Osteocyte (in vitro differentiated cells): ENCODE measurements around the gene FAM98C. TPM values are rescaled to one million over a fixed set of nuclear protein-coding genes. Genes with fewer than 3 reads are reported as not detected.

Source experiments
- DNase-seq: peaks from one replicate; pipeline ENCODE4 v3.0.0; 2021; ENCODE audit warnings: mixed read lengths; ENCODE audit not compliant: unreplicated experiment; ENCODE audit errors: extremely low spot score
- H3K27ac Mint-ChIP-seq: one replicate; pipeline ENCODE4 v1.8.0; 2021; ENCODE audit warnings: mild to moderate bottlenecking, mixed read lengths; ENCODE audit not compliant: unreplicated experiment
- H3K27me3 Mint-ChIP-seq: one replicate; pipeline ENCODE4 v1.8.0; 2021; ENCODE audit warnings: mixed read lengths; ENCODE audit not compliant: unreplicated experiment
- H3K36me3 Mint-ChIP-seq: one replicate; pipeline ENCODE4 v1.8.0; 2021; ENCODE audit warnings: mixed read lengths; ENCODE audit not compliant: unreplicated experiment
- H3K4me1 Mint-ChIP-seq: one replicate; pipeline ENCODE4 v1.8.0; 2021; ENCODE audit warnings: mixed read lengths; ENCODE audit not compliant: unreplicated experiment
- H3K4me3 Mint-ChIP-seq: one replicate; pipeline ENCODE4 v1.8.0; 2021; ENCODE audit warnings: mild to moderate bottlenecking, moderate library complexity, mixed read lengths; ENCODE audit not compliant: unreplicated experiment
- H3K9me3 Mint-ChIP-seq: one replicate; pipeline ENCODE4 v1.8.0; 2021; ENCODE audit warnings: mixed read lengths; ENCODE audit not compliant: unreplicated experiment
- CTCF ChIP-seq: fragments of 200-600 bp; sonication (generic); IDR thresholded peaks from 2 replicates; pipeline ENCODE4 v1.5.0; 2021; ENCODE audit warnings: antibody characterized with exemption, mild to moderate bottlenecking, moderate library complexity
- total RNA-seq: library from RNA; stranded (reverse); gene quantifications from 2 replicates; pipeline ENCODE4 v1.2.1, GENCODE V29; 2021

Gene FAM98C
- total RNA-seq, 1 donor from 2014 or later, result 19.4 TPM

- Mint-ChIP-seq H3K9me3 (no peaks in the 10 kb centered on the region), H3K4me3 (no peak overlapping the region), H3K27me3 (peaks cover 14% of the 10 kb centered on the region), H3K36me3 (no peaks in the 10 kb centered on the region), H3K27ac (no peak overlapping the region), H3K4me1 (no peaks in the 10 kb centered on the region)
- TF ChIP-seq CTCF, result no peak
- DNase-seq, result no peak
These were observed 50.7 kb downstream of the FAM98C start for GRCh38 chr19:38453596-38453995.

- Mint-ChIP-seq H3K4me3 (no peak overlapping the region), H3K27me3 (peaks cover 4% of the 10 kb centered on the region), H3K9me3 (peaks cover 6% of the 10 kb centered on the region), H3K27ac (no peak overlapping the region), H3K36me3 (no peaks in the 10 kb centered on the region), H3K4me1 (no peaks in the 10 kb centered on the region)
- no peak for DNase-seq
- TF ChIP-seq CTCF, result no peak
These were observed 52.1 kb downstream of the FAM98C start for GRCh38 chr19:38455031-38455430.

- TF ChIP-seq CTCF, result no peak
- H3K9me3 Mint-ChIP-seq, result peaks cover 10% of the 10 kb centered on the region
- H3K27me3 Mint-ChIP-seq, result no peaks in the 10 kb centered on the region
- no peak overlapping the region for H3K4me3 Mint-ChIP-seq
- H3K27ac Mint-ChIP-seq, result no peak overlapping the region
- H3K36me3 Mint-ChIP-seq, result no peaks in the 10 kb centered on the region
- H3K4me1 Mint-ChIP-seq, result no peaks in the 10 kb centered on the region
- no peak for DNase-seq
These were observed 54.3 kb downstream of the FAM98C start for GRCh38 chr19:38457202-38457601.

GRCh38 chr19:38457690-38458405 is 55.0 kb downstream of the FAM98C start:
- Mint-ChIP-seq H3K27me3 (no peaks in the 10 kb centered on the region), H3K27ac (no peak overlapping the region), H3K9me3 (peaks cover 10% of the 10 kb centered on the region), H3K36me3 (no peaks in the 10 kb centered on the region), H3K4me3 (no peak overlapping the region), H3K4me1 (no peaks in the 10 kb centered on the region)
- no peak for DNase-seq
- TF ChIP-seq CTCF, result no peak

Other genes starting within 250 kb of the FAM98C start
- gene DPF1, start 178.9 kb upstream of the FAM98C start, total RNA-seq, result 0.63 and 2.2 TPM in 2 replicates
- 45.1 TPM in 2 replicates for gene PPP1R14A, start 146.7 kb upstream of the FAM98C start, total RNA-seq
- gene SPINT2, start 138.5 kb upstream of the FAM98C start, total RNA-seq, result 29.5 and 30.4 TPM in 2 replicates
- not detected in 2 replicates for gene C19orf33, start 98.8 kb upstream of the FAM98C start, total RNA-seq
- 54.6 and 59.9 TPM in 2 replicates for gene YIF1B, start 87.1 kb upstream of the FAM98C start, total RNA-seq
- gene KCNK6, start 83.2 kb upstream of the FAM98C start, total RNA-seq, result 11.9 and 13.0 TPM in 2 replicates
- 6.8 and 7.2 TPM in 2 replicates for gene CATSPERG, start 67.3 kb upstream of the FAM98C start, total RNA-seq
- 162 and 166 TPM in 2 replicates for gene PSMD8, start 28.5 kb upstream of the FAM98C start, total RNA-seq
- gene GGN, start 15.1 kb upstream of the FAM98C start, total RNA-seq, result 2.1 and 2.3 TPM in 2 replicates
- 5.9 and 6.0 TPM in 2 replicates for gene SPRED3, start 14.4 kb upstream of the FAM98C start, total RNA-seq
- not detected in 2 replicates for gene RASGRP4, start 23.1 kb downstream of the FAM98C start, total RNA-seq
- gene RYR1, start 30.6 kb downstream of the FAM98C start, total RNA-seq, result 0.03 and 0.50 TPM in 2 replicates
- gene MAP4K1, start 214.9 kb downstream of the FAM98C start, total RNA-seq, result 2.1 and 3.1 TPM in 2 replicates
- gene EIF3K, start 216.1 kb downstream of the FAM98C start, total RNA-seq, result 258 and 262 TPM in 2 replicates
- 525 and 560 TPM in 2 replicates for gene ACTN4, start 244.6 kb downstream of the FAM98C start, total RNA-seq